ENCODE results near the gene FASTKD3. TPM values are rescaled to one million over a fixed set of nuclear protein-coding genes. Genes with fewer than 3 reads are reported as not detected.

Gene FASTKD3
- total and polyA plus RNA-seq, 2 donors (not counting 3 experiments of a cell fraction or from before 2014, with no cell fraction given): 5.5 to 9.6 TPM

GRCh38 chr5:7873216-7873615 is 4.4 kb upstream of the FASTKD3 start:
- dilution Hi-C loops (cut with MboI; ENCODE audit: extremely low pct_ligation_motif_present, low sequenced_read_pairs) (no loop called here), intact Hi-C loops (cut with micrococcal nuclease) (no loop called here)
- POLR2A ChIA-PET: no interaction called here
- CTCF ChIA-PET: interaction anchor here (1.5 to 2.8 kb wide), 3 partner anchors 9 to 23 kb away, joined by 5 to 21 read pairs (median 8); no protein-coding TSS in a partner anchor
- Histone ChIP-seq H3K36me3 (ENCODE audit: control insufficient read depth in 2 of 2, extremely low read depth in 1 of 2, insufficient read depth in 2 of 2, low read length in 2 of 2) (peaks cover 9 to 11% of the 10 kb centered on the region in 2 experiments), H3K9me1 (replicated peaks; ENCODE audit: control insufficient read depth, extremely low read depth, insufficient read depth, low read length) (no peaks in the 10 kb centered on the region), H3K9me3 (replicated peaks; ENCODE audit: control insufficient read depth, insufficient read depth, low read length) (no peaks in the 10 kb centered on the region), H3K4me2 (ENCODE audit: insufficient read depth, low read length) (no peak overlapping the region), H3K27me3 (ENCODE audit: control insufficient read depth in 2 of 2, insufficient read depth in 2 of 2, low read length in 2 of 2) (no peaks in the 10 kb centered on the region), H4K20me1 (replicated peaks; ENCODE audit: control insufficient read depth, extremely low read depth, insufficient read depth, low read length) (no peaks in the 10 kb centered on the region), H3K27ac (ENCODE audit: insufficient read depth, low read depth, low read length) (no peak overlapping the region), H3K4me3 (replicated peaks in 1 of 3; ENCODE audit: insufficient read depth in 1 of 3, low read depth in 1 of 3, low read length in 3 of 3) (no peak overlapping the region), H3K79me2 (ENCODE audit: control insufficient read depth, insufficient read depth, low read length) (peaks cover 57% of the 10 kb centered on the region), H2AFZ (ENCODE audit: low read depth, low read length) (no peak overlapping the region), H3K9ac (replicated peaks; ENCODE audit: extremely low read depth, insufficient read depth, low read length) (no peak overlapping the region), H3K4me1 (ENCODE audit: control insufficient read depth, extremely low read depth, insufficient read depth, low read length) (peaks cover 11% of the 10 kb centered on the region)
- BruUV-seq (replicated peaks): no TSS peak
- TF ChIP-seq JUN (IDR thresholded peaks at IDR 0.05; ENCODE audit: borderline replicate concordance, insufficient read depth, insufficient read length, low read depth) (no peak), FOS (IDR thresholded peaks at IDR 0.05; ENCODE audit: borderline replicate concordance, insufficient read depth, low read length) (no peak)
- TF ChIP-seq, protein P1, sequence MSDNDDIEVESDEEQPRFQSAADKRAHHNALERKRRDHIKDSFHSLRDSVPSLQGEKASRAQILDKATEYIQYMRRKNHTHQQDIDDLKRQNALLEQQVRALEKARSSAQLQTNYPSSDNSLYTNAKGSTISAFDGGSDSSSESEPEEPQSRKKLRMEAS (IDR thresholded peaks at IDR 0.05; ENCODE audit: insufficient read depth, insufficient read length): no peak
- FAIRE-seq (no peak), DNase-seq (ENCODE audit: low read depth, low spot score) (no peak)

GRCh38 chr5:7872517-7873130 is 3.8 kb upstream of the FASTKD3 start:
- DNase-seq (ENCODE audit: low read depth, low spot score): no peak
- no peak overlapping the region for H2AFZ ChIP-seq (ENCODE audit: low read depth, low read length)
- ChIA-PET POLR2A (no interaction called here), CTCF (interaction anchor here (0.8 to 2.8 kb wide), 4 partner anchors 9 to 28 kb away, joined by 3 to 21 read pairs (median 6); no protein-coding TSS in a partner anchor)
- no peak overlapping the region for H3K4me2 ChIP-seq (ENCODE audit: insufficient read depth, low read length)
- FAIRE-seq: no peak
- no peak overlapping the region for H3K27ac ChIP-seq (ENCODE audit: insufficient read depth, low read depth, low read length)
- H3K4me3 ChIP-seq (replicated peaks in 1 of 3; ENCODE audit: insufficient read depth in 1 of 3, low read depth in 1 of 3, low read length in 3 of 3): no peak overlapping the region
- no peak overlapping the region for H3K9ac ChIP-seq (replicated peaks; ENCODE audit: extremely low read depth, insufficient read depth, low read length)
- H3K9me3 ChIP-seq (replicated peaks; ENCODE audit: control insufficient read depth, insufficient read depth, low read length): no peaks in the 10 kb centered on the region
- dilution Hi-C loops (cut with MboI; ENCODE audit: extremely low pct_ligation_motif_present, low sequenced_read_pairs) (no loop called here), intact Hi-C loops (cut with micrococcal nuclease) (no loop called here)
- no peaks in the 10 kb centered on the region for H3K27me3 ChIP-seq (ENCODE audit: control insufficient read depth in 2 of 2, insufficient read depth in 2 of 2, low read length in 2 of 2)
- H3K79me2 ChIP-seq (ENCODE audit: control insufficient read depth, insufficient read depth, low read length): peaks cover 61% of the 10 kb centered on the region
- H3K4me1 ChIP-seq (ENCODE audit: control insufficient read depth, extremely low read depth, insufficient read depth, low read length): peaks cover 17% of the 10 kb centered on the region
- H4K20me1 ChIP-seq (replicated peaks; ENCODE audit: control insufficient read depth, extremely low read depth, insufficient read depth, low read length): no peaks in the 10 kb centered on the region
- BruUV-seq (replicated peaks): no TSS peak
- TF ChIP-seq MYC (IDR thresholded peaks at IDR 0.05; ENCODE audit: low read depth, low read length) (no peak), POLR2AphosphoS5 (IDR thresholded peaks at IDR 0.05; ENCODE audit: insufficient read depth, low read depth, low read length) (no peak)
- TF ChIP-seq, protein P1 (IDR thresholded peaks at IDR 0.05; ENCODE audit: insufficient read depth, insufficient read length): no peak
- peaks cover 8 to 9% of the 10 kb centered on the region in 2 experiments for H3K36me3 ChIP-seq (ENCODE audit: control insufficient read depth in 2 of 2, extremely low read depth in 1 of 2, insufficient read depth in 2 of 2, low read length in 2 of 2)
- H3K9me1 ChIP-seq (replicated peaks; ENCODE audit: control insufficient read depth, extremely low read depth, insufficient read depth, low read length): no peaks in the 10 kb centered on the region
